Jurkat, Clone E6-1 (cell line): ENCODE measurements around the gene BMPER.

Experiments used
- DNase-seq: peaks from one replicate; pipeline ENCODE4 v3.0.0-alpha.2; 2011; ENCODE audit warnings: low read depth, low spot score
- H3K4me3 ChIP-seq: 2 replicates; pipeline ENCODE4 v1.5.1; 2011; ENCODE audit warnings: mild to moderate bottlenecking, low read length, control low read depth, moderate library complexity

Gene BMPER

GRCh38 chr7:33917661-33918060 lies 12.3 kb downstream of the BMPER start:
- H3K4me3 ChIP-seq: no peak overlapping the region
- DNase-seq: no peak

DNA sequence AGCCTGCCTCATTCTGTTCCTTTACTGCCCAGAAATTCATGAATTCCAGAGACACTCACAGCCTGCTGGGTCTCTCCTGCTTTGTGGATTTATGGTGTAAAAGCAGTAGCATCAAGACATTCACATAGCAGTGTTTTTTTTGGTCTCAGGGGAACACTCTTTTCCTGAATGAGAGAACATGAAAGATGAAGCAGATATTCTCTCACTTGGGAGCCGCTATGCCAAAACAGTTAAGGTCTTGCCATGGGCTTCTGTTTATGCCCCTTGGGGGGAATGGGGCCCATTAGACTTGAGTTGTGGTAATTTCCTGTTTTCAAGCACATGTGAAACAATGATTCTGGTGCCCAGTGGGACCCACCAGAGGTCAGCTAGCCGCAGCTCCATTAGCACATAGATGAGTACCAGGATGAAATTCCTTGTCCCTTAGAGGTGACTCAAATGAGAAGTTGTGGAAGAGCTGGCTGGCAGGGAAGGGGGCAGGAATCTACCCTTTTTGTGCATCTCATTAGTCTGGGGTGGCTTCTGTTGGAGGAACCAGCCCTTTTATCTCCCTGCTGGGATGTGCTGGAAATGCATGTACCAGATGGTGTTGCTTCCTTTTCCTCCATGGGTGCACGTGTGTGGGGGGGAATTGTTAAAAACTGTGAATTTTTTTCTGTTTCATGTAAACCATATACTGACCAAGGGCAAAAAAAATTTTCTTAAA lies 13.3 kb downstream of the BMPER start:
- H3K4me3 ChIP-seq: no peak overlapping the region
- no peak for DNase-seq

DNA sequence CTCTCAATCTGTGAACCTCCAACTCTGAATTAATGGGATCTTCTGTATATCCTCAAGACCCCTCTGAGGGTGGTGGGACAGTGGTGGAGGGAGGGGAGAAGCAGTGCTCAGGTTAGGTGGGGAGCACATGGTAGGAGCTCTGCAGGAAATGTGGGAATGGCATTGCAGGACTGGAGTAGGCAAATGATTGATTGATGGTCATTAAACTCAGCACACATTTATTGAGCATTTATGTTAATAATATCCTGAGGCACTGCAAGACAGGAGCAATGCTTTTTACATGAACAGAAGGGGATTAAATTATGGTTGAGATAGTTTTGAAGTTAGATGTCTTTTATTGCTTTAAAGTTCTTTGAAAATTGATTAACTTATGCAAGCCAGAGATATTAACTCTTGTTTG lies 14.1 kb downstream of the BMPER start:
- no peak overlapping the region for H3K4me3 ChIP-seq
- DNase-seq: no peak

- DNase-seq: no peak
- no peak overlapping the region for H3K4me3 ChIP-seq
These were observed 16.0 kb downstream of the BMPER start for GRCh38 chr7:33921216-33921938.

DNA sequence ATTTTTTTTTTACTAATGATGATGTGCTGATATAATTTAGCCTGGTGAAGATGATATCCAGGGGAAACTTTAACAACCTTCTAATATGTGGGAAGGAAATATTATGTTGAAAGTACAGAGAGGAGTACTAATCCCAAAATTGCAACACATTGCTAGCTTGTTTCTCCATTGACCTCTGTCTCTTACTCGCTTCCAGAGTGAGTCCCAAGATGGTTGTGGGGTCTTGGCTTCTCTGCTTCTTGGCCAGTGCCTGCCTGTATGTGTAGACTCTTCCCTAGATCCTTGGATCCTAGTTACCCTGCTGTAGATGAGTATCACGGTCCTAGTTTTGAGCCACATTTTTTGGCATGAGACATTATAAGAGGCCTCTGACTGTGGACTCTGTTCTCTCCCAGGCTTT lies 17.5 kb downstream of the BMPER start:
- no peak overlapping the region for H3K4me3 ChIP-seq
- no peak for DNase-seq

DNA sequence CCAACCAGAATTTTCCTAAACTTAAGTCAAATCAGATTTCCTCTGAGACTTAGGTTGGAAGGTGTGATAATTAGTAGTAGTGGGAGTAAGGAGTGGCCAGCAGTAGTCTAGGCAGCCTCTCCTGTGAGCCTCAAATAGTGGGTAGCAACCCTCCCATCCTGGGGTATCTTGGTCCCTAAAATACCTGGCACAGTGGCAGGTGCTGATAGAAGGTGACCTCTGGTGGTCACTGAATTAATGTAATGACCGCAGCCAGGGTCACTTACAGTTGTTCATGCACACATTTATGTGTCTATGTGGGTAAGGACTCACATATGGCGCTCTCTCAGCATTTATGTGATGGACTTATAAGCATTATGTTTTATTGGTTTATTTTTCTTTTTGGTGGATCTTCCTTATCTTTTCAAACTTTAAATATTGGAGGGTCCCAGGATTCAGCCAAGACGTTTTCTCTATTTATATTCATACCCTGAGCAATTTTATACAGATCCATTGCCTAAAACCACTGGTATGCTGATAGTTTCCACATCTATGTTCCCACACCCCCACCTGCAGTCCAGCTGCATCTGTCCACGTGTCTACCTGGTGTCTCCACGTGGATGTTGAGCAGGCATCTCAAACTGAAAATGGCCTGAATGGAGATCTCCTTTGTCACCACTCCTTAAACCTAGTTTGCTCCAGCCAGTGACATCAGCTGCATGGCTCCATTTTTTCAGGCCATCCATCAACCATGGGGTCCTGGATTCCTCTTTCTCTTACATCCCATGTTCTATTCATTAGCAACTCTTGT lies 18.3 kb downstream of the BMPER start:
- H3K4me3 ChIP-seq: no peak overlapping the region
- DNase-seq: no peak

- DNase-seq: no peak
These were observed 21.2 kb downstream of the BMPER start for GRCh38 chr7:33926535-33926934.

DNA sequence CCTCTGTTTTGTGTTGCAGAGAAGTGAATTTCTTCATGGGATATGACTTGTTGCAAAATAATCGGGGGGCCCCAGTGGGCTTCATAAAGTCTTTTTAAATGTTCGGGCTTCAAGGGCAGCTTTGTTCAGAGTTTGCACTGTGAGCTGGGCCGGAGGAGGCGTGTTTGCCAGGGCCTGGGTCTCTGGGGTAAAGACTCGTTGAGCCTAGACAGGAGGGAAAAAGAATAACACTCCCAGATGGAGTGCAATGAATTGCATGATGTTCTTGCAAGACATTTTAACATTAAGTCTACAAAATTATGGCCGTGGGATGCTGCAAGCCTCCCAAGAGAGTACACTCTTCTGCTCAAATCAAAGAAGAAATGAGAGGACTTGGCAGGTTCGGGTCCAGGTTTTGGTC lies 23.6 kb downstream of the BMPER start:
- no peak for DNase-seq
- no peak overlapping the region for H3K4me3 ChIP-seq

More at GRCh38 chr7:33926535-33926934, 21.2 kb downstream of the BMPER start:
- H3K4me3 ChIP-seq: no peak overlapping the region

DNA sequence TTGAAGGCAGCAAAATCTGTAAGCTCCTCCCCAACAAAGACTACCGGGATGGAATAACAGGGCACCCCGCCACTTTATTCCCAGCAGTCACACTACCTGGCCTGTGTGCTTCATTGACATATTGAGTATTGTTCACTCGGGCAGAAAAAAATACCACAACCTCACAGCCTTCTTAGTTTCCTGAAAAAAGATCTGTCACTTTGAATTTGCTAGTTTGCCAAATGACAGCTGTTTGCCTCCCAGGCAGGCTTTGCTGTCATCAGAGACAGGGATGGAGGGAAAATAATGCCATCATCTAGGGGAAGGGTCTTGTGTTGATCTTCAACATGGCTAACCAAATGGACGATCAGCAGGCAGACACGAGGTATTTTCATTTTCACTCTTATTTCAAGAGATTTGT lies 26.9 kb downstream of the BMPER start:
- no peak overlapping the region for H3K4me3 ChIP-seq
- DNase-seq: no peak

- no peak overlapping the region for H3K4me3 ChIP-seq
- DNase-seq: peak; percentile 65
These were observed 27.6 kb downstream of the BMPER start for GRCh38 chr7:33932832-33933468.

DNA sequence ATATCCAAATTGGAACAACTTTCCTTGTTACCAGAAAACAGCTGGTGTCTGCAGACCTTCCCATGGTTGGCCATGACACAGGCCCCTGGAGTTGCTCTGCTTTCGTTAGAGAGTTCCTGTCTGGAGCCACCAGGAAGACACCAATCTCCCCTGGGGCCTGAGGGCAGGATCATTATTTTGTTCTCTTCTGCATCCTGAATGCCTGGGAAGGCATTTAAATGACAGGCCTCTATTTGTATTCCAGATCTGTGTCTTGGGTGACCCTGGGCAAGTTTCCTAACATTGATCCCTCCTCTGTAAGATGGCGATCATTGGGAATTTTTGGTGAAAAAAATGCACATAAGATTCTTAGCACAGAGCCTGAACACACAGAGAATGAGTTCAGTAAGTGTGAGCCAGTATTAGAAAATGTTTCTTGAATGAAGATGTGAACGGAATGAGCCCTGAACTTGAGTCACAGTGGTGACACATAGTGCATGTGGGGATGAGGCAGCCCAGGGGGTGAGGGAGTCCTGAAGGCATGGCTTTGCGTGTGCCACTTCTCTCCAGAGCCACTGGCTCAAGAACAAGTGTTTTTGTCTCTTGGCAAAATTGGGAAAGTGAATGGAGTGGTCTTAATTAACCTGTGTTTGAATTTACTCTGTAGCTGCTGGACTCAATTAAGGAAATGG lies 28.4 kb downstream of the BMPER start:
- no peak overlapping the region for H3K4me3 ChIP-seq
- DNase-seq: no peak

- no peak for DNase-seq
- no peak overlapping the region for H3K4me3 ChIP-seq
These were observed 29.1 kb downstream of the BMPER start for GRCh38 chr7:33934391-33934790.

- DNase-seq: no peak
- no peak overlapping the region for H3K4me3 ChIP-seq
These were observed 31.2 kb downstream of the BMPER start for GRCh38 chr7:33936503-33936902.

DNA sequence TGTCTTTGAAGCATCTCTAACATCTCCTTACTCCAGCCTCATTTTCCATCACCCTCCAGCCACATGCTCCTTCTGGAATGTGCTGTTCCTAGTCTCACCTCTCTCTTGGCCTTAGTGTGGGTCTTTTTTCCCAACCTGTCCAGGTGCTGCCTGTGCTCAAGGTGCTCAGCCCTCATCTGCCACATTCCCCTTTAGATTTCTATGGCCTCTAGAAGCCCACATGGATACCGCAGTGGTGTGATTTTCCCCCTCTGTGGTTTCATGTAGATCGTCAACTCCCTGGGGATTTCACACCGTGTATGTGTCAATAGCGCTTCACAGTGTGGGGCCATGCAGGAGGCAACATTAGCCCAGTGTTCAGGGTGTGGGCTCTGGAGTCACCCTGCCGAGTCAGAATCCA lies 32.5 kb downstream of the BMPER start:
- no peak overlapping the region for H3K4me3 ChIP-seq
- DNase-seq: no peak

- DNase-seq: no peak
- no peak overlapping the region for H3K4me3 ChIP-seq
These were observed 33.8 kb downstream of the BMPER start for GRCh38 chr7:33939121-33939520.

GRCh38 chr7:33940503-33940902 lies 35.2 kb downstream of the BMPER start:
- DNase-seq: no peak
- H3K4me3 ChIP-seq: no peak overlapping the region

DNA sequence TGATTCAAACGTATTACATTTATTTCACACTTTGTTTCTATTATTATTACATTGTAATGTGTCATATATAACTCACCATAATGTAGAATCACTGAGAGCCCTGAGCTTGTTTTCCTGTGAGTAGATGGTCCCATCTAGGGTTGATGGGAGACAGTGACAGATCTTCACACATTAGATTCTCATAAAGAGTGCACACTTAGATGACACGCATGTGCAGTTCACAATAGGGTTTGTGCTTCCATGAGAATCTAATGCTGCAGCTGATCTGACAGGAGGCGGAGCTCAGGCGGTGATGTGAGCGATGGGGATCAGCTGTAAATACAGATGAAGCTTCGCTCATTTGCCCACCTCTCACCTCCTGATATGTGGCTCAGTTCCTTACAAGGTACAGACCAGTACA lies 36.1 kb downstream of the BMPER start:
- DNase-seq: no peak
- no peak overlapping the region for H3K4me3 ChIP-seq

GRCh38 chr7:33946094-33946699 lies 40.9 kb downstream of the BMPER start:
- no peak overlapping the region for H3K4me3 ChIP-seq
- DNase-seq: no peak
